HEK293 (cell line): ENCODE results near the gene BEST1.

Experiments used
- ZNF274 ChIP-seq, 2 experiments: fragments of 200-500 bp in 1 of 2; fragments of 450-650 bp in 1 of 2; sonication (Bioruptor generic) in 1 of 2; formaldehyde crosslinking in 1 of 2; IDR thresholded peaks; 2 replicates each; pipeline versions ENCODE4 v1.5.1 to v1.6.1; 2014 to 2016; ENCODE audit warnings: borderline replicate concordance in 1 of 2, inconsistent platforms in 1 of 2, low read length in 1 of 2, missing biosample characterization in 1 of 2, missing genetic modification characterization in 1 of 2
- TF ChIP-seq, protein P1 (sequence below): fragments of 450-650 bp; formaldehyde crosslinking; IDR thresholded peaks from 2 replicates; pipeline ENCODE4 v1.5.1; 2017; ENCODE audit warnings: missing biosample characterization, missing genetic modification characterization
- TF ChIP-seq, protein P2 (sequence below): fragments of 450-650 bp; formaldehyde crosslinking; IDR thresholded peaks from 2 replicates; pipeline ENCODE4 v1.5.1; 2016; ENCODE audit warnings: missing biosample characterization, missing genetic modification characterization

DNA sequence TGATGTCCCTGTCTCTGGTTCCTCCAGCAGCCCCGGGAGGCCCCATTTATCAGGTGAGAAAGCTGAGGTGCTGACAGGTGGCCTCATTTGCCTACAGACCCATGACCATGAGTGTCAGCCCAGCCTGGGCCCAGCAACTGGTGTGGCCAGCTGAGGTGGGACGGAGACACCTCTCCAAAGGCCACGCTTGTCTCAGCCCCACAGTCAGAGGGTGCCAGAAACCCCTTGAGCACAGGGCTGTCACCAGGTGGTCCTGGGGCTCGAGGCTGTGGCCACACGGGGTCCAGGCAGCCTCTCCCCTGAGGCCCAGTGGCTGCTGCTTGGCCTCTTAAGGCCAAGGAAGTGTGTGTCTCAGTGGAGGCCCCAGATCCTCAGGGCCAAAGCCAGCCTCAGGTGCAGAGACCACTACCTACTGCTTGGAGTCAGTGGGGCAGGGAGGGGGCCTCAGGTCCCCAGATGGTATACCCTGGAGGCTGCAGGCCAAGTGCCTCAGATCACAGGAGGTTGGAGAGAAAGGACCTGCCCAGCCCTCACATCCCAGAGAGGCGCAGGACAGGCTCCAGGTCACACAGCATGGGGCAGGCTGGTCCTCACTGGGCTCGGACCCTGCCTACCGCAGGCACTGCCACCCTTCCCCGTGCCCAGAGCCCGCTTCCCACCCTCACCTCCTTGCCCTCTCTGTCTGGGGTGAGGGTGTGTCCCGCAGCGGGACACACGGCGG is 44.2 kb upstream of the BEST1 start:
- TF ChIP-seq, protein P1, sequence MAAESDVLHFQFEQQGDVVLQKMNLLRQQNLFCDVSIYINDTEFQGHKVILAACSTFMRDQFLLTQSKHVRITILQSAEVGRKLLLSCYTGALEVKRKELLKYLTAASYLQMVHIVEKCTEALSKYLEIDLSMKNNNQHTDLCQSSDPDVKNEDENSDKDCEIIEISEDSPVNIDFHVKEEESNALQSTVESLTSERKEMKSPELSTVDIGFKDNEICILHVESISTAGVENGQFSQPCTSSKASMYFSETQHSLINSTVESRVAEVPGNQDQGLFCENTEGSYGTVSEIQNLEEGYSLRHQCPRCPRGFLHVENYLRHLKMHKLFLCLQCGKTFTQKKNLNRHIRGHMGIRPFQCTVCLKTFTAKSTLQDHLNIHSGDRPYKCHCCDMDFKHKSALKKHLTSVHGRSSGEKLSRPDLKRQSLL (tag by site-specific recombination) = no peak
- TF ChIP-seq ZNF274 (IDR thresholded peaks at IDR 0.05; ENCODE audit: low read length) (no peak), ZNF274 (tag by site-specific recombination; IDR thresholded peaks at IDR 0.05; ENCODE audit: borderline replicate concordance) (no peak)
- TF ChIP-seq, protein P2, sequence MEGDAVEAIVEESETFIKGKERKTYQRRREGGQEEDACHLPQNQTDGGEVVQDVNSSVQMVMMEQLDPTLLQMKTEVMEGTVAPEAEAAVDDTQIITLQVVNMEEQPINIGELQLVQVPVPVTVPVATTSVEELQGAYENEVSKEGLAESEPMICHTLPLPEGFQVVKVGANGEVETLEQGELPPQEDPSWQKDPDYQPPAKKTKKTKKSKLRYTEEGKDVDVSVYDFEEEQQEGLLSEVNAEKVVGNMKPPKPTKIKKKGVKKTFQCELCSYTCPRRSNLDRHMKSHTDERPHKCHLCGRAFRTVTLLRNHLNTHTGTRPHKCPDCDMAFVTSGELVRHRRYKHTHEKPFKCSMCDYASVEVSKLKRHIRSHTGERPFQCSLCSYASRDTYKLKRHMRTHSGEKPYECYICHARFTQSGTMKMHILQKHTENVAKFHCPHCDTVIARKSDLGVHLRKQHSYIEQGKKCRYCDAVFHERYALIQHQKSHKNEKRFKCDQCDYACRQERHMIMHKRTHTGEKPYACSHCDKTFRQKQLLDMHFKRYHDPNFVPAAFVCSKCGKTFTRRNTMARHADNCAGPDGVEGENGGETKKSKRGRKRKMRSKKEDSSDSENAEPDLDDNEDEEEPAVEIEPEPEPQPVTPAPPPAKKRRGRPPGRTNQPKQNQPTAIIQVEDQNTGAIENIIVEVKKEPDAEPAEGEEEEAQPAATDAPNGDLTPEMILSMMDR (tag by site-specific recombination) = no peak
